Hepatocyte (in vitro differentiated cells): ENCODE data around the gene LARP6. TPM values are rescaled to one million over a fixed set of nuclear protein-coding genes. Genes with fewer than 3 reads are reported as not detected.
A peak's percentile ranks its signal among the peaks of the same experiment; 100 is the strongest.

ENCODE experiments used
- DNase-seq: peaks from one replicate; pipeline ENCODE4 v3.0.0-alpha.2; 2016; ENCODE audit warnings: low spot score
- H2AFZ ChIP-seq: fragments of 200-600 bp; sonication (generic); 2 replicates; pipeline ENCODE4 v1.6.0; 2016; ENCODE audit warnings: antibody characterized with exemption, mild to moderate bottlenecking
- H3K27ac ChIP-seq: fragments of 200-600 bp; sonication (generic); 2 replicates; pipeline ENCODE4 v1.5.1; 2016; ENCODE audit warnings: mild to moderate bottlenecking
- H3K27me3 ChIP-seq: fragments of 200-600 bp; sonication (generic); 2 replicates; pipeline ENCODE4 v1.6.1; 2016
- H3K36me3 ChIP-seq: fragments of 200-600 bp; sonication (generic); replicated peaks from 2 replicates; pipeline ENCODE4 v1.5.1; 2016; ENCODE audit warnings: low read depth; ENCODE audit not compliant: insufficient read depth
- H3K4me1 ChIP-seq: fragments of 200-600 bp; sonication (generic); 2 replicates; pipeline ENCODE4 v1.5.1; 2016; ENCODE audit warnings: mild to moderate bottlenecking, moderate library complexity; ENCODE audit not compliant: insufficient read depth
- H3K4me2 ChIP-seq: fragments of 200-600 bp; sonication (generic); 2 replicates; pipeline ENCODE4 v1.6.0; 2016
- H3K4me3 ChIP-seq: fragments of 200-600 bp; sonication (generic); 2 replicates; pipeline ENCODE4 v1.5.1; 2016; ENCODE audit warnings: mild to moderate bottlenecking
- H3K79me2 ChIP-seq: fragments of 200-600 bp; sonication (generic); 2 replicates; pipeline ENCODE4 v1.6.0; 2017; ENCODE audit warnings: mild to moderate bottlenecking
- H3K9me2 ChIP-seq: fragments of 200-600 bp; sonication (generic); replicated peaks from 2 replicates; pipeline ENCODE4 v1.6.0; 2017; ENCODE audit warnings: mild to moderate bottlenecking; ENCODE audit not compliant: insufficient read depth
- H3K9me3 ChIP-seq: fragments of 200-600 bp; sonication (generic); 2 replicates; pipeline ENCODE4 v1.5.1; 2016; ENCODE audit warnings: low read depth, mild to moderate bottlenecking
- H4K20me1 ChIP-seq: fragments of 200-600 bp; sonication (generic); 2 replicates; pipeline ENCODE4 v1.6.0; 2016; ENCODE audit warnings: mild to moderate bottlenecking; ENCODE audit not compliant: insufficient read depth, poor library complexity, severe bottlenecking
- CTCF ChIP-seq: fragments of 200-600 bp; sonication (generic); IDR thresholded peaks from 2 replicates; pipeline ENCODE4 v1.5.1; 2016; ENCODE audit warnings: antibody characterized with exemption, mild to moderate bottlenecking; ENCODE audit not compliant: poor library complexity
- EZH2 ChIP-seq: fragments of 200-600 bp; sonication (generic); IDR thresholded peaks from 2 replicates; pipeline ENCODE4 v1.6.1; 2016; ENCODE audit warnings: antibody characterized with exemption, mild to moderate bottlenecking, borderline replicate concordance
- EZH2phosphoT487 ChIP-seq: fragments of 200-600 bp; sonication (generic); IDR thresholded peaks from one replicate; pipeline ENCODE4 v1.6.1; 2018; ENCODE audit warnings: antibody characterized with exemption, mild to moderate bottlenecking, low read depth, moderate library complexity; ENCODE audit not compliant: unreplicated experiment, severe bottlenecking
- WGBS: methylation state at CpG from one replicate; pipeline ENCODE4 v1.1.6; 2016; ENCODE audit warnings: low lambda C conversion rate; ENCODE audit errors: missing lambda C conversion rate; 5-methylcytosine and 5-hydroxymethylcytosine counted together
- polyA plus RNA-seq: library from polyadenylated mRNA; unstranded; fragments of >200 nt; fragmentation: Nextera tagmentation; extraction: Ambion mirVana; gene quantifications from 2 replicates; pipeline ENCODE4 v1.2.1, GENCODE V29; 2016
- total RNA-seq: library from RNA; depleted of rRNA; stranded (reverse); fragments of >200 nt; gene quantifications from 2 replicates; pipeline ENCODE4 v1.2.3, GENCODE V29; 2014

Gene LARP6
- total and polyA plus RNA-seq, 2 experiments from 2014 or later: 45.9 to 50.0 TPM

- no peak for DNase-seq
- peaks cover 18% of the 10 kb centered on the region for H3K4me1 ChIP-seq
Observed at GRCh38 chr15:70793694-70794093, 60.3 kb downstream of the LARP6 start.

GRCh38 chr15:70792171-70792573 is 61.8 kb downstream of the LARP6 start:
- no peak overlapping the region for H3K4me3 ChIP-seq
- no peaks in the 10 kb centered on the region for H3K79me2 ChIP-seq
- 55% methylated on average over 2 of the region's 2 CpGs for WGBS
- no peaks in the 10 kb centered on the region for H3K9me2 ChIP-seq
- H3K4me1 ChIP-seq: peaks cover 23% of the 10 kb centered on the region
- TF ChIP-seq EZH2 (no peak), EZH2phosphoT487 (no peak), CTCF (no peak)
- H3K27ac ChIP-seq: no peak overlapping the region
- no peaks in the 10 kb centered on the region for H3K9me3 ChIP-seq
- no peaks in the 10 kb centered on the region for H3K36me3 ChIP-seq
- H3K27me3 ChIP-seq: no peaks in the 10 kb centered on the region
- H3K4me2 ChIP-seq: no peak overlapping the region
- DNase-seq: no peak
- no peaks in the 10 kb centered on the region for H4K20me1 ChIP-seq
- H2AFZ ChIP-seq: no peak overlapping the region

More at GRCh38 chr15:70793694-70794093, 60.3 kb downstream of the LARP6 start:
- Histone ChIP-seq H4K20me1 (no peaks in the 10 kb centered on the region), H3K36me3 (no peaks in the 10 kb centered on the region), H3K9me3 (no peaks in the 10 kb centered on the region), H3K4me2 (no peak overlapping the region), H3K79me2 (no peaks in the 10 kb centered on the region), H3K27me3 (no peaks in the 10 kb centered on the region), H3K27ac (peak overlapping the region; percentile 88), H3K4me3 (no peak overlapping the region), H3K9me2 (no peaks in the 10 kb centered on the region), H2AFZ (no peak overlapping the region)
- TF ChIP-seq EZH2phosphoT487 (no peak), CTCF (no peak), EZH2 (no peak)
- WGBS: 86% methylated on average over 6 of the region's 6 CpGs

GRCh38 chr15:70791259-70791658 is 62.7 kb downstream of the LARP6 start:
- Histone ChIP-seq H3K27ac (no peak overlapping the region), H3K9me2 (no peaks in the 10 kb centered on the region), H3K27me3 (no peaks in the 10 kb centered on the region), H3K4me2 (no peak overlapping the region), H3K36me3 (no peaks in the 10 kb centered on the region), H3K4me1 (peaks cover 23% of the 10 kb centered on the region), H2AFZ (no peak overlapping the region), H3K79me2 (no peaks in the 10 kb centered on the region), H4K20me1 (no peaks in the 10 kb centered on the region), H3K9me3 (no peaks in the 10 kb centered on the region), H3K4me3 (no peak overlapping the region)
- no peak for DNase-seq
- no peak for TF ChIP-seq EZH2
- TF ChIP-seq EZH2phosphoT487: no peak
- no peak for TF ChIP-seq CTCF
- 88% methylated on average over 5 of the region's 5 CpGs for WGBS

- 50% methylated on average over 4 of the region's 4 CpGs for WGBS
- peak overlapping the region; percentile 41 for H3K4me2 ChIP-seq
- H2AFZ ChIP-seq: no peak overlapping the region
- peaks cover 14% of the 10 kb centered on the region for H3K4me1 ChIP-seq
- H3K27ac ChIP-seq: peak overlapping the region; percentile 73
- H4K20me1 ChIP-seq: no peaks in the 10 kb centered on the region
- H3K9me2 ChIP-seq: no peaks in the 10 kb centered on the region
- no peaks in the 10 kb centered on the region for H3K27me3 ChIP-seq
- H3K9me3 ChIP-seq: no peaks in the 10 kb centered on the region
- H3K79me2 ChIP-seq: no peaks in the 10 kb centered on the region
- no peaks in the 10 kb centered on the region for H3K36me3 ChIP-seq
- no peak overlapping the region for H3K4me3 ChIP-seq
- DNase-seq: no peak
- no peak for TF ChIP-seq CTCF
- TF ChIP-seq EZH2phosphoT487: no peak
- no peak for TF ChIP-seq EZH2
Observed at GRCh38 chr15:70789213-70789612, 64.7 kb downstream of the LARP6 start.
